ENCODE data around the gene PPP4R4.

PPP4R4 gene

GRCh38 chr14:94144765-94145164 lies 29.4 kb upstream of the PPP4R4 start:
- Histone ChIP-seq H3K18ac (ENCODE audit: low read depth in 1 of 2, low read length in 2 of 2) (no peak overlapping the region), H3K27ac (ENCODE audit: low read length, poor library complexity, severe bottlenecking) (no peak overlapping the region), H2AK5ac (ENCODE audit: low read length, severe bottlenecking) (no peak overlapping the region), H4K91ac (ENCODE audit: low read length) (no peak overlapping the region), H2BK5ac (ENCODE audit: low read depth, low read length, poor library complexity, severe bottlenecking) (no peak overlapping the region), H2BK15ac (ENCODE audit: low read depth, poor library complexity, severe bottlenecking) (no peak overlapping the region), H3K4me1 (ENCODE audit: control insufficient read depth, insufficient read depth, low read depth, low read length) (peaks cover 4% of the 10 kb centered on the region), H3K36me3 (ENCODE audit: control insufficient read depth in 1 of 2, insufficient read depth in 2 of 2, low read depth in 1 of 2, low read length in 2 of 2) (no peaks in the 10 kb centered on the region), H3K9me3 (ENCODE audit: control insufficient read depth, low read length) (no peaks in the 10 kb centered on the region), H3K79me1 (replicated peaks; ENCODE audit: low read length, poor library complexity, severe bottlenecking) (no peaks in the 10 kb centered on the region), H3K9ac (ENCODE audit: low read length) (no peak overlapping the region), H3K4me2 (ENCODE audit: low read length, poor library complexity, severe bottlenecking) (no peak overlapping the region), H4K8ac (ENCODE audit: low read length) (no peak overlapping the region), H2BK12ac (ENCODE audit: low read length in 2 of 2) (no peak overlapping the region), H2BK120ac (ENCODE audit: low read depth, low read length) (no peak overlapping the region), H3K23ac (ENCODE audit: low read length in 2 of 2) (no peak overlapping the region), H3K27me3 (ENCODE audit: control insufficient read depth in 1 of 2, insufficient read depth in 1 of 2, low read length in 2 of 2) (peaks cover 0 to 8% of the 10 kb centered on the region in 2 experiments), H3K14ac (ENCODE audit: low read length in 2 of 2) (no peak overlapping the region), H2AFZ (ENCODE audit: low read depth, low read length) (no peak overlapping the region), H3K4ac (ENCODE audit: low read depth in 1 of 2, low read length in 2 of 2) (no peak overlapping the region), H3K4me3 (ENCODE audit: insufficient read depth in 1 of 2, low read depth in 1 of 2, low read length in 2 of 2) (no peak overlapping the region)
- 56% methylated on average over 1 of the region's 1 CpG for WGBS
- DNase-seq, result no peak

GRCh38 chr14:94145902-94146527 lies 28.1 kb upstream of the PPP4R4 start:
- Histone ChIP-seq H3K23ac (ENCODE audit: low read length in 2 of 2) (no peak overlapping the region), H2BK5ac (ENCODE audit: low read depth, low read length, poor library complexity, severe bottlenecking) (no peak overlapping the region), H3K79me1 (replicated peaks; ENCODE audit: low read length, poor library complexity, severe bottlenecking) (no peaks in the 10 kb centered on the region), H3K4me2 (ENCODE audit: low read length, poor library complexity, severe bottlenecking) (no peak overlapping the region), H3K9ac (ENCODE audit: low read length) (no peak overlapping the region), H2BK120ac (ENCODE audit: low read depth, low read length) (no peak overlapping the region), H3K4me1 (ENCODE audit: control insufficient read depth, insufficient read depth, low read depth, low read length) (peaks cover 4% of the 10 kb centered on the region), H2BK12ac (ENCODE audit: low read length in 2 of 2) (no peak overlapping the region), H3K9me3 (ENCODE audit: control insufficient read depth, low read length) (no peaks in the 10 kb centered on the region), H2BK15ac (ENCODE audit: low read depth, poor library complexity, severe bottlenecking) (no peak overlapping the region), H3K14ac (ENCODE audit: low read length in 2 of 2) (no peak overlapping the region), H3K4me3 (ENCODE audit: insufficient read depth in 1 of 2, low read depth in 1 of 2, low read length in 2 of 2) (no peak overlapping the region), H2AK5ac (ENCODE audit: low read length, severe bottlenecking) (no peak overlapping the region), H3K27me3 (ENCODE audit: control insufficient read depth in 1 of 2, insufficient read depth in 1 of 2, low read length in 2 of 2) (peaks cover 0 to 2% of the 10 kb centered on the region in 2 experiments), H4K8ac (ENCODE audit: low read length) (no peak overlapping the region), H3K4ac (ENCODE audit: low read depth in 1 of 2, low read length in 2 of 2) (no peak overlapping the region), H3K18ac (ENCODE audit: low read depth in 1 of 2, low read length in 2 of 2) (peak overlapping the region in 1 of 2 experiments; percentile 21), H3K36me3 (ENCODE audit: control insufficient read depth in 1 of 2, insufficient read depth in 2 of 2, low read depth in 1 of 2, low read length in 2 of 2) (no peaks in the 10 kb centered on the region), H2AFZ (ENCODE audit: low read depth, low read length) (peak overlapping the region; percentile 63), H3K27ac (ENCODE audit: low read length, poor library complexity, severe bottlenecking) (no peak overlapping the region), H4K91ac (ENCODE audit: low read length) (no peak overlapping the region)
- WGBS, result 82% methylated on average over 4 of the region's 6 CpGs
- DNase-seq, result no peak

DNA sequence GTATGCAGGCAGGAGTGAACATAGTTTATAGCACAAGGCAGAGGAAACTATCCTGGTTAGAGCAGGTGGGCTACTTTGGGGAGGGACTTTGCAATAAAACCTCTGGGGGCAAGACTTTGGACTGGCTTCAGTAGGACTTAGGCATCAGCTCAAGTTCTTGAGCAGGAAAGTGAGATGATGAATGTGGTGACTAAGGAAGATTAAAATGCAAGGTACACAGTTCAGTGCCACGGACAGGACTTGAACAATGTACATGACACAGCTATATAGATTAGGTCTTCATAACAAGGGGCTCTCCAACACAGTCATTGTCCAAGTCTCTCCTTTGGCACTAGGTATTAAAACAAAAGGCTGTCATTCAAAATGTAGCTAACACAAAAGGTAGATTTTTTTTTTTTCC lies 21.4 kb upstream of the PPP4R4 start:
- H2AFZ ChIP-seq (ENCODE audit: low read depth, low read length), result no peak overlapping the region
- no peaks in the 10 kb centered on the region for H3K79me1 ChIP-seq (replicated peaks; ENCODE audit: low read length, poor library complexity, severe bottlenecking)
- no peak overlapping the region for H3K9ac ChIP-seq (ENCODE audit: low read length)
- H2BK12ac ChIP-seq (ENCODE audit: low read length in 2 of 2), result no peak overlapping the region
- no peak overlapping the region for H3K23ac ChIP-seq (ENCODE audit: low read length in 2 of 2)
- no peak overlapping the region for H4K8ac ChIP-seq (ENCODE audit: low read length)
- no peak for DNase-seq
- peaks cover 9 to 50% of the 10 kb centered on the region in 2 experiments for H3K27me3 ChIP-seq (ENCODE audit: control insufficient read depth in 1 of 2, insufficient read depth in 1 of 2, low read length in 2 of 2)
- H3K36me3 ChIP-seq (ENCODE audit: control insufficient read depth in 1 of 2, insufficient read depth in 2 of 2, low read depth in 1 of 2, low read length in 2 of 2), result no peaks in the 10 kb centered on the region
- no peak overlapping the region for H3K18ac ChIP-seq (ENCODE audit: low read depth in 1 of 2, low read length in 2 of 2)
- H3K4me2 ChIP-seq (ENCODE audit: low read length, poor library complexity, severe bottlenecking), result no peak overlapping the region
- peaks cover 9% of the 10 kb centered on the region for H3K9me3 ChIP-seq (ENCODE audit: control insufficient read depth, low read length)
- H3K14ac ChIP-seq (ENCODE audit: low read length in 2 of 2), result no peak overlapping the region
- H3K4me1 ChIP-seq (ENCODE audit: control insufficient read depth, insufficient read depth, low read depth, low read length), result no peaks in the 10 kb centered on the region
- H4K91ac ChIP-seq (ENCODE audit: low read length), result no peak overlapping the region
- no peak overlapping the region for H2BK5ac ChIP-seq (ENCODE audit: low read depth, low read length, poor library complexity, severe bottlenecking)
- H3K27ac ChIP-seq (ENCODE audit: low read length, poor library complexity, severe bottlenecking), result no peak overlapping the region
- 83% methylated on average over 1 of the region's 1 CpG for WGBS
- H3K4ac ChIP-seq (ENCODE audit: low read depth in 1 of 2, low read length in 2 of 2), result no peak overlapping the region
- H2AK5ac ChIP-seq (ENCODE audit: low read length, severe bottlenecking), result no peak overlapping the region
- H2BK15ac ChIP-seq (ENCODE audit: low read depth, poor library complexity, severe bottlenecking), result no peak overlapping the region
- no peak overlapping the region for H2BK120ac ChIP-seq (ENCODE audit: low read depth, low read length)
- no peak overlapping the region for H3K4me3 ChIP-seq (ENCODE audit: insufficient read depth in 1 of 2, low read depth in 1 of 2, low read length in 2 of 2)

GRCh38 chr14:94153750-94154342 lies 20.3 kb upstream of the PPP4R4 start:
- no peak overlapping the region for H2BK15ac ChIP-seq (ENCODE audit: low read depth, poor library complexity, severe bottlenecking)
- peaks cover 12 to 56% of the 10 kb centered on the region in 2 experiments for H3K27me3 ChIP-seq (ENCODE audit: control insufficient read depth in 1 of 2, insufficient read depth in 1 of 2, low read length in 2 of 2)
- H3K23ac ChIP-seq (ENCODE audit: low read length in 2 of 2), result no peak overlapping the region
- no peak overlapping the region for H2BK120ac ChIP-seq (ENCODE audit: low read depth, low read length)
- H4K8ac ChIP-seq (ENCODE audit: low read length), result no peak overlapping the region
- no peak overlapping the region for H3K27ac ChIP-seq (ENCODE audit: low read length, poor library complexity, severe bottlenecking)
- no peak overlapping the region for H3K14ac ChIP-seq (ENCODE audit: low read length in 2 of 2)
- H3K9me3 ChIP-seq (ENCODE audit: control insufficient read depth, low read length), result peaks cover 9% of the 10 kb centered on the region
- no peak overlapping the region for H4K91ac ChIP-seq (ENCODE audit: low read length)
- H3K4me1 ChIP-seq (ENCODE audit: control insufficient read depth, insufficient read depth, low read depth, low read length), result no peaks in the 10 kb centered on the region
- H3K79me1 ChIP-seq (replicated peaks; ENCODE audit: low read length, poor library complexity, severe bottlenecking), result no peaks in the 10 kb centered on the region
- no peak overlapping the region for H3K4ac ChIP-seq (ENCODE audit: low read depth in 1 of 2, low read length in 2 of 2)
- no peak overlapping the region for H2AK5ac ChIP-seq (ENCODE audit: low read length, severe bottlenecking)
- H2BK5ac ChIP-seq (ENCODE audit: low read depth, low read length, poor library complexity, severe bottlenecking), result no peak overlapping the region
- H2AFZ ChIP-seq (ENCODE audit: low read depth, low read length), result no peak overlapping the region
- H2BK12ac ChIP-seq (ENCODE audit: low read length in 2 of 2), result no peak overlapping the region
- DNase-seq, result no peak
- H3K4me3 ChIP-seq (ENCODE audit: insufficient read depth in 1 of 2, low read depth in 1 of 2, low read length in 2 of 2), result no peak overlapping the region
- H3K36me3 ChIP-seq (ENCODE audit: control insufficient read depth in 1 of 2, insufficient read depth in 2 of 2, low read depth in 1 of 2, low read length in 2 of 2), result no peaks in the 10 kb centered on the region
- 85% methylated on average over 6 of the region's 6 CpGs for WGBS
- no peak overlapping the region for H3K9ac ChIP-seq (ENCODE audit: low read length)
- no peak overlapping the region for H3K18ac ChIP-seq (ENCODE audit: low read depth in 1 of 2, low read length in 2 of 2)
- no peak overlapping the region for H3K4me2 ChIP-seq (ENCODE audit: low read length, poor library complexity, severe bottlenecking)

Data from mesenchymal stem cell (in vitro differentiated cells and primary cell).